ENCODE results near the gene CACNA2D2. TPM values are rescaled to one million over a fixed set of nuclear protein-coding genes. Genes with fewer than 3 reads are reported as not detected.

CACNA2D2 gene
- total RNA-seq, 1 experiment from 2014 or later, result 22.0 TPM

DNA sequence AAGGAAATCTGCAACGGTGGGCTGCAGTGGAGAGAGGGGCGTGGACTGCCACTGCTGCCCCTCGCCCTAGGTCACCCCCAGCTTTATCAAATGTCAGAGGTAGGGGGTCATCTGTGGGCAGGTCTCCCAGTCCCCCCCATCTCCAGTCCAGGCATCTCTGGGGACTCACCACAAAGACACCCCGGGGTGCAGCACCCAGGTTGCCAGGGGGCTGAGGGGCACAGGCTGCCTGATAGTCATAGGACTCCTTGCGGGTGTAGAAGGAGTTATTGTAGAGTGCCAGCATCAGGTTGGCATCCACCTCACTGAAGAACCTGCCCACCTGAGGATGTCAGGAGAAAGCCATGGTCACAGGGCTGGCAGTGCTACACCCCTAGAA, 137.6 kb downstream of the CACNA2D2 start:
- Mint-ChIP-seq H3K4me3 (peak overlapping the region; percentile 76), H3K4me1 (peaks cover 8% of the 10 kb centered on the region), H3K27ac (peak overlapping the region; percentile 74; the same call in 1 of the 2 replicates), H3K36me3 (no peaks in the 10 kb centered on the region), H3K9me3 (no peaks in the 10 kb centered on the region), H3K27me3 (ENCODE audit: low read depth) (peaks cover 27% of the 10 kb centered on the region)
- no peak for TF ChIP-seq FOXP1 (CRISPR knock-in tag; IDR thresholded peaks at IDR 0.05; ENCODE audit: borderline replicate concordance)
- no peak for TF ChIP-seq ZNF425 (CRISPR knock-in tag; conservative IDR thresholded peaks at IDR 0.05)
- TF ChIP-seq, protein P1, sequence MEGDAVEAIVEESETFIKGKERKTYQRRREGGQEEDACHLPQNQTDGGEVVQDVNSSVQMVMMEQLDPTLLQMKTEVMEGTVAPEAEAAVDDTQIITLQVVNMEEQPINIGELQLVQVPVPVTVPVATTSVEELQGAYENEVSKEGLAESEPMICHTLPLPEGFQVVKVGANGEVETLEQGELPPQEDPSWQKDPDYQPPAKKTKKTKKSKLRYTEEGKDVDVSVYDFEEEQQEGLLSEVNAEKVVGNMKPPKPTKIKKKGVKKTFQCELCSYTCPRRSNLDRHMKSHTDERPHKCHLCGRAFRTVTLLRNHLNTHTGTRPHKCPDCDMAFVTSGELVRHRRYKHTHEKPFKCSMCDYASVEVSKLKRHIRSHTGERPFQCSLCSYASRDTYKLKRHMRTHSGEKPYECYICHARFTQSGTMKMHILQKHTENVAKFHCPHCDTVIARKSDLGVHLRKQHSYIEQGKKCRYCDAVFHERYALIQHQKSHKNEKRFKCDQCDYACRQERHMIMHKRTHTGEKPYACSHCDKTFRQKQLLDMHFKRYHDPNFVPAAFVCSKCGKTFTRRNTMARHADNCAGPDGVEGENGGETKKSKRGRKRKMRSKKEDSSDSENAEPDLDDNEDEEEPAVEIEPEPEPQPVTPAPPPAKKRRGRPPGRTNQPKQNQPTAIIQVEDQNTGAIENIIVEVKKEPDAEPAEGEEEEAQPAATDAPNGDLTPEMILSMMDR (IDR thresholded peaks at IDR 0.05), result no peak
- TF ChIP-seq NFATC4 (CRISPR knock-in tag; IDR thresholded peaks at IDR 0.05), result no peak
- TF ChIP-seq ESRRA (CRISPR knock-in tag; IDR thresholded peaks at IDR 0.05; ENCODE audit: borderline replicate concordance), result no peak
- no peak for TF ChIP-seq ZNF396 (CRISPR knock-in tag; IDR thresholded peaks at IDR 0.05; ENCODE audit: borderline replicate concordance)
- TF ChIP-seq ZNF219 (CRISPR knock-in tag; IDR thresholded peaks at IDR 0.05; ENCODE audit: borderline replicate concordance), result no peak
- TF ChIP-seq, protein P2, sequence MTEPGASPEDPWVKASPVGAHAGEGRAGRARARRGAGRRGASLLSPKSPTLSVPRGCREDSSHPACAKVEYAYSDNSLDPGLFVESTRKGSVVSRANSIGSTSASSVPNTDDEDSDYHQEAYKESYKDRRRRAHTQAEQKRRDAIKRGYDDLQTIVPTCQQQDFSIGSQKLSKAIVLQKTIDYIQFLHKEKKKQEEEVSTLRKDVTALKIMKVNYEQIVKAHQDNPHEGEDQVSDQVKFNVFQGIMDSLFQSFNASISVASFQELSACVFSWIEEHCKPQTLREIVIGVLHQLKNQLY (CRISPR knock-in tag; IDR thresholded peaks at IDR 0.05), result no peak
- no peak for TF ChIP-seq RORB (CRISPR knock-in tag; IDR thresholded peaks at IDR 0.05)
- no peak for TF ChIP-seq CREM (CRISPR knock-in tag; IDR thresholded peaks at IDR 0.05)
- TF ChIP-seq NFYB (CRISPR knock-in tag; conservative IDR thresholded peaks at IDR 0.05; ENCODE audit: low read depth), result no peak
- TF ChIP-seq MXD4 (CRISPR knock-in tag; IDR thresholded peaks at IDR 0.05; ENCODE audit: borderline replicate concordance), result no peak
- no peak for TF ChIP-seq GABPB1 (CRISPR knock-in tag; IDR thresholded peaks at IDR 0.05)
- no peak for TF ChIP-seq E2F5 (CRISPR knock-in tag; IDR thresholded peaks at IDR 0.05)
- POLR2A ChIA-PET, result interaction anchor here (0.5 to 0.9 kb wide), 2 partner anchors 29 to 157 kb away, joined by 3 to 5 read pairs; no protein-coding TSS in a partner anchor
- DNase-seq (ENCODE audit: low spot score) (no peak), ATAC-seq (no peak)
- CTCF ChIA-PET, result interaction anchor here (1.0 to 2.1 kb wide), 10 partner anchors 9 to 246 kb away, joined by 3 to 15 read pairs (median 6); partner anchors contain the start of genes CISH, CYB561D2, HEMK1 and NPRL2

- Mint-ChIP-seq H3K9me3 (no peaks in the 10 kb centered on the region), H3K4me1 (peaks cover 6% of the 10 kb centered on the region; the same call in 1 of the 2 replicates), H3K36me3 (no peaks in the 10 kb centered on the region), H3K27ac (peak overlapping the region; percentile 74; the same call in 1 of the 2 replicates), H3K27me3 (ENCODE audit: low read depth) (peaks cover 27% of the 10 kb centered on the region), H3K4me3 (peak overlapping the region; percentile 76)
- POLR2A ChIA-PET, result interaction anchor here (0.5 to 0.9 kb wide), 2 partner anchors 28 to 158 kb away, joined by 3 to 5 read pairs; no protein-coding TSS in a partner anchor
- DNase-seq (ENCODE audit: low spot score) (peak; percentile 95), ATAC-seq (peak; percentile 90)
- TF ChIP-seq EMX1 (CRISPR knock-in tag; IDR thresholded peaks at IDR 0.05), result no peak
- no peak for TF ChIP-seq OVOL2 (CRISPR knock-in tag; IDR thresholded peaks at IDR 0.05; ENCODE audit: borderline replicate concordance)
- no peak for TF ChIP-seq ZNF281 (CRISPR knock-in tag; IDR thresholded peaks at IDR 0.05)
- 0 out of 2 replicates have a peak, but pooled peaks have one; percentile 9 for TF ChIP-seq MYBL2 (CRISPR knock-in tag; IDR thresholded peaks at IDR 0.05)
- TF ChIP-seq FOXP1 (CRISPR knock-in tag; IDR thresholded peaks at IDR 0.05; ENCODE audit: borderline replicate concordance), result no peak
- no peak for TF ChIP-seq ZBTB21 (CRISPR knock-in tag; IDR thresholded peaks at IDR 0.05; ENCODE audit: borderline replicate concordance)
- TF ChIP-seq, protein P3, sequence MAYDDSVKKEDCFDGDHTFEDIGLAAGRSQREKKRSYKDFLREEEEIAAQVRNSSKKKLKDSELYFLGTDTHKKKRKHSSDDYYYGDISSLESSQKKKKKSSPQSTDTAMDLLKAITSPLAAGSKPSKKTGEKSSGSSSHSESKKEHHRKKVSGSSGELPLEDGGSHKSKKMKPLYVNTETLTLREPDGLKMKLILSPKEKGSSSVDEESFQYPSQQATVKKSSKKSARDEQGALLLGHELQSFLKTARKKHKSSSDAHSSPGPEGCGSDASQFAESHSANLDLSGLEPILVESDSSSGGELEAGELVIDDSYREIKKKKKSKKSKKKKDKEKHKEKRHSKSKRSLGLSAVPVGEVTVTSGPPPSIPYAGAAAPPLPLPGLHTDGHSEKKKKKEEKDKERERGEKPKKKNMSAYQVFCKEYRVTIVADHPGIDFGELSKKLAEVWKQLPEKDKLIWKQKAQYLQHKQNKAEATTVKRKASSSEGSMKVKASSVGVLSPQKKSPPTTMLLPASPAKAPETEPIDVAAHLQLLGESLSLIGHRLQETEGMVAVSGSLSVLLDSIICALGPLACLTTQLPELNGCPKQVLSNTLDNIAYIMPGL (CRISPR knock-in tag; IDR thresholded peaks at IDR 0.05), result no peak
- CTCF ChIA-PET, result interaction anchor here (0.7 to 2.1 kb wide), 15 partner anchors 10 to 247 kb away, joined by 3 to 15 read pairs (median 5); partner anchors contain the start of genes CISH, CYB561D2, HEMK1 and NPRL2
Measured at GRCh38 chr3:50365080-50365841, 138.2 kb downstream of the CACNA2D2 start.
